Right renal cortex interstitium (tissue), 3 donors: ENCODE data around the gene PTTG1IP. TPM values are rescaled to one million over a fixed set of nuclear protein-coding genes. Genes with fewer than 3 reads are reported as not detected.

ENCODE experiments used
- DNase-seq, 3 donors: peaks; one replicate each; pipeline ENCODE4 v3.0.0-alpha.2; 2013; ENCODE audit warnings: low read depth in 3 of 3, low spot score in 2 of 3
- polyA plus RNA-seq, 3 donors: library from polyadenylated mRNA; unstranded; fragments of 120-200 nt; gene quantifications; one replicate each; pipeline ENCODE4 v1.2.1, GENCODE V29; 2013; ENCODE audit not compliant: insufficient read length in 3 of 3

The PTTG1IP gene
- polyA plus RNA-seq, 3 donors: 262 to 281 (median 279) TPM

DNA sequence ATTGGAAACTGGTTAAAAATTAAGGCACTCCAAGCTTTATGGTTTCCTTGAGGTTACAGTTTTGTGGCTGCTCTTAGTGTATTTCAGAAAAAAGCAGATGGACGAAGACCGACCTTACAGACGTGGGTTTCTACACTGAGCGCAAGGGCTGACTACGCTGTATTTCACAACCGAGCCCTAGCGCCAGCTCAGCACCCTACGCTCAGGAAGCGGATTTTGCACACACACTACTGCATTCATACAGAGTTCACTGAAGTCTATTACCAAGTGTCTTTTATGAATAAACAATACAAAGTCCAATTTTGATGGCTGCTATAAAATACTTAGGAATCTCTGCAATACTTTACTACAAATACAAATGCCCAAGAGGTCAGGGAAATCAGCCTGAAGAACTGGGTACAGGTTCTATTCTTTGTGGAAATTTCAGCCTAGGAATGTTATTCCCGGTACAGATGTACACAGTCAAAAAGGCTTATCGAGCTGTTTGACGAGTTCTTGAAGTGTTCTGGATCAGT, 23.8 kb downstream of the PTTG1IP start:
- DNase-seq: no peak

GRCh38 chr21:44848821-44849521, 24.5 kb downstream of the PTTG1IP start:
- DNase-seq: no peak

DNA sequence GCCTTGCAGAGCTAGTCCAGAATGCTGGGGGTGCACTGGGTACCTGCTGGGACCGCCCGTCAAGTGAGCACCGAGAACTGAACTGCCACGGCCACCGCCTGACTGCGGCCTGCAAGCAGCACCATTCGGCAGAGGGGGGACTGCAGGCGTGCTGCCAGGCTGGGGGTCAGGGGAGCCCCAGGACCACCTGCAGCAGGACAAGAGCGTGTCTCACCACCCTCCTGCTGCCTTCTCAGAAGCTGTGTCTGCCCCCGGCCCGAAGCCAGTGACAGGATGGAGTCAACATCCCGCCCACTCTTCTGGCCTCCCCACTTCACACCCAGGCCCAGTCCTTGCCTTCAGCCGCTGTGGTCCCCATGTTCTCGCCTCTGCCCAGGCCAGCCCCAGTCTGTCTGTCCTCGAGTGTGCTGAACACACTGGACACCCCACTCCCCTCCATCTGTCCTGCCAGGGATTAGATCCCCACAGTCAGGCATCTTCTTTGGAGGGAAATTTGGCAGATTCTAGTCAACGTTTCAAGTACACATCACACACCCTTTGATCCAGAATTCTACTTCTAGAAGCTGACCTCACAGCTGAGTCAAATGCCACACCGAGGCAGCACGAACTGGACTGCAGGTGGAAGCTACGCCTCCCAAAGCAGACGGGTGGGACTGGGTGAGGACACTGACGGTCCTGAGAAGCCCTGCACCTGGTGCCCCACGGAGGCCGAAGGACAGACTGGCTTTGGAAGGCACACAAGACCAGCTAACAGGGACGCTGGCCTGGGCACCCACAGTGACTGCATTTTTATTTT, 26.0 kb downstream of the PTTG1IP start:
- no peak for DNase-seq

GRCh38 chr21:44846485-44847260, 26.8 kb downstream of the PTTG1IP start:
- DNase-seq: no peak

DNA sequence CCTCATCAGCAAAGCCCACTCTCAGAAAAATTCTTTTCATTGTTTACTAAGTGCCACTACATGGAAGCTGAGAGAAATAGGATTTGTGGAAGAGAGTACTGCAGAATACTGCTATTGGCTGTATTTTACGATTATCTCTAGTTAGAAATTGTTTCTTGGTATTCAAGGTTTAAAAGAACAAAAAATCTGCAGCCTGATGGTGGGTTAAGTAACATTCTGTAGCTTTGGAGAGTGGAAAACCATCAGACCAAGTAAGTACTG, 27.3 kb downstream of the PTTG1IP start:
- no peak for DNase-seq

DNA sequence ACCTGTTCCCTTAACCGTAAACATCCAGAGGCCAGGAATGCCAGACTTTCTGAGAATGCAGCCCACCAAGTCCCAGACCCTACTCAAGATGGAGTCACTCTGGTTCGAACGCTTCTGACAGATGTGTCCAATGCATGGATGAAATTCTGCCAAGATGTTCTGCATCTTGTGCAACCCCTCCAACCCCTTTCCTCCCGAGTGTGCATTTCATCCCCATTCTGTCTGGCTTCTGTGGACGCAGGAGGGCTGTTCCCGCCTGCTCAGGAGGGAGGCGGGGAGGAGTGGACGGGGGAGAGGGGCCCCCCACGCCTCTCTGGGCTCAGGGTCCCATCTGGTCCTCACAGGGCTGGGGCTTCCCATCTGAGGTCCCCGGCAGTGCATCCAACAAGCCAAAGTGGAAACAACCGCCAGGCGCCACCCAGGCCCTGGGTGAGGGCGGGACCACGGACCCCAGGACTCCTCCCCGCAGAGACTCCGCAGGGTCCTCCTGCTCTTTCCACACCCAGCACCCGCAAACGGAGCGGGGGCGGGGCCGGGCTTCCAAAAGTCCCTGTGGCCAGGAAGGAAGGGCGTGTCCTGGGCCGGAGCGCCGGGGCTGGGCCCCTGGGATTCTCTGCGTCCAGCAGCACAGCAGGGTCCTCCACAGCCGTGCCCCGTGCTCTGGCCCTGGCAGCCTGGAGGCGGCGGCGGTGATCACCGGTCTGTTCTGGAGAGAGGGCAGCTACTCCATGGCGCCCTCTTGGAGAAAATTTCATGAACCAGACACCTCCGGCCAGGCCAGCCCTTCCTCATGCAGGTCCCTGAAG, 27.9 kb downstream of the PTTG1IP start:
- peak in 1 of 3 donors; percentile 31 for DNase-seq

- no peak for DNase-seq
Measured at GRCh38 chr21:44844256-44844655, 29.2 kb downstream of the PTTG1IP start.

DNA sequence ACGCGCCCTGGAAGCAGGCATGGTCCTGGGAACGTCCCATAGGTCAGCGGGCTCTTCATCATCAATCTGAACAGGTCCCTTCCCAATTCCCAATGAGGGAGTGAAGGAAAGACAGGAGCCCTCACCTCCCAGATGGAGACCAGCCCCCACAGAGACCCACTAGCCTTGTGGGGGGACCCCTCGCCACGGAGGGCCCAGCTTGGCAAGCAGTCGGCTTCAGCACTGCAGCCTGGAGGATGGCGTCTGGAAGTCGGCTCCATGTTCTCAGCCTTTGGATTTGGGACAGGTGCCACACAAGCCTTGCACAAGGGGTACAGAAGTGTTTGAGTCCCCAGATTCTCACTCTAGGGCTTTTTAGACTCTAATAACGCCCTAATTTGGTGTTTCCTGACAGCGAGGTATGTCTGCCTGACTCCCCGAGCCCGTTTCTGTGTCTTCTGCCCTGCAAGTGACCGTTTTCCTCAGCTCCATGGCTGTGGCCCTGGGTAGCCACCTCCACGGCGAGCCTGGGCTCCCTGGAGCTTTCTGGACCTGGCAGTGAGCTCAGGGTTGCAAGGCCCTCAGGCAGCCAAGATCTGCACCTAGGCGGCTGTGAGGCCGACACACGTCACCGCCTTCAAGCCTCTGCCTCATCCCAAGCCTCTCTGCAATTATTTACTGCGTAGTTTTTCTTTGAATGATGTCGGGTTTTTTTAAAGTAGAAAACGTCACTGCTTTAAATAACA, 30.6 kb downstream of the PTTG1IP start:
- no peak for DNase-seq

GRCh38 chr21:44842087-44842486, 31.4 kb downstream of the PTTG1IP start:
- DNase-seq: no peak

DNA sequence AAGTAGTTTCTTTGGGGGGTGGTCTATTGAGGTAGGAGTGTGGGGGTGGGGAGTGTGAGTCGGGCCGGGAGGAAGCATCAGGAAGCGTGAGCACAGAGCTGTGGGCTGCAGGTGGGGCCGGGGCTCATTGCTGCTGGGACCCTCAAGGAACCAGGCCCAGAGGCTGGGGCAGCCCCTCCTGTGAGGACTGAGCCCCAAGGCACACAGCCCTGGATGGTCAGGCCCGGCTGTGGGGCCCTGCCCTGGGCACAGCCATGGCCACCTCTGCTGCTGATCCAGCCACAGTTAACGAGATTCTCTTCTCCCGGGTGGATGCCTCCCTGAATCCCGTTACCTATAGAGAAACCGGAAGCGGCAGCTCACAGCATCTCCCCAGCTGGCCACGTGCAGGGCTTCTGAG, 32.7 kb downstream of the PTTG1IP start:
- no peak for DNase-seq

- DNase-seq: no peak
Measured at GRCh38 chr21:44838951-44839350, 34.5 kb downstream of the PTTG1IP start.

DNA sequence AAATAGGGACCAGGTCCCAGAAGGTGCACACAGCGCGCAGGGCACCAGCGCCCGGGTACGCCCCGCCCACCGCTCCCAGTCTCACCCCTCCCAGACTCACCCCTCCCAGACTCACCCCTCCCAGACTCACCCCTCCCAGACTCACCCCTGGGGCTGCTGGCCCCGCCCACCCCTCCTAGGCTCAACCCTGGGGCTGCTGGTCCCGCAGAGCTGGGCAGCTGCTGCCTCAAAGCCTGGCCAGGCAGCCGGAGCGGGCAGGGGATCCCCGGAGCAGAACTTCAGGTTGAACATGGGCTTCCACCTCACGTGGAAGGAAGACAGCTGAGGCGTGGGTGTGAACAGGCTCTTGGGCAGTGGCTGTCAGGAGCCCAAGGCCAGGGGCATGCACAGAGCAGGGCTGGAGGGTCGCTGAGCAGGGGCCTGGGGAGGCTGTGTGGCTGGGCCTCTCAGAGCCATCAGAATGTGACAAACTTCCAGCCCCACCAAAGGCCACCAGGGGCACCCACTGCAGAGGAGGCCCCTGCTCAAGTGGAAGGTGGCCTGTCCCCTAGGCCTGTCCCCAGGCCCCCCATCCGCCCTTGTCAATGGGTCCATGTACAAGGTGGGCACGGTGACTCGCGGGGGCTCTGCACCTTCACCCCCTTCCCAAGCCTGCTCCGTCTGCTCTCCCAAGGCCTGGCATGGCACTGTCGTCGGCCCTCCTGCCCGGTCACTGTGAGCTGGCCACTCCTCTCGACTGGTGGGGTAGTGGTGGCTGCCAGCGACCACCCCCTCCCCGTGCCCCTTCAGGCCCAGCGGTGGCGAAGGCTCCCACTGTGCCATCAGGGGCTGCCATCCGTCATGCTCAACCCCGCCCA, 35.2 kb downstream of the PTTG1IP start:
- no peak for DNase-seq

DNA sequence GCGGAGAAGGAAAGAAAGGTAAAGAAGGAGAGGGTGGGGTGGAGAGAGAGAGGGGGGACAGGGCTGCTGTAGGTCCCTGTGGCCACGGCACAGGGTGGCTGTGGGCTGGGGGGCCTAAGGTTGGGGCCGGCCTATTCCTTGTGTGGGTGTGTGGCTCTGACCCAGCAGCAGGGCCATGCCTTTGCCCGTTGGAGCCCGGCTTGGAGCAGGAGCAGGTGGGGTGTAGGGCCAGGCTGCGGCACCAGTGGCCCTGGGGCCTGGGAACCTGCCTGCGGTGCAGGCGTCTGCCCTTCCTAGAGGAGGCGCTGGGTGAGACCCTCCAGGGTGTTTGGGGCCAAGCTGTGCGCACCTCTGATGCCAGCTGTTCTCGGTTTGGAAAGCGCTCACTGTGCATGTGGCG, 36.0 kb downstream of the PTTG1IP start:
- no peak for DNase-seq

- DNase-seq: no peak
Measured at GRCh38 chr21:44836666-44837471, 36.6 kb downstream of the PTTG1IP start.

- DNase-seq: no peak
Measured at GRCh38 chr21:44836349-44836665, 37.2 kb downstream of the PTTG1IP start.

DNA sequence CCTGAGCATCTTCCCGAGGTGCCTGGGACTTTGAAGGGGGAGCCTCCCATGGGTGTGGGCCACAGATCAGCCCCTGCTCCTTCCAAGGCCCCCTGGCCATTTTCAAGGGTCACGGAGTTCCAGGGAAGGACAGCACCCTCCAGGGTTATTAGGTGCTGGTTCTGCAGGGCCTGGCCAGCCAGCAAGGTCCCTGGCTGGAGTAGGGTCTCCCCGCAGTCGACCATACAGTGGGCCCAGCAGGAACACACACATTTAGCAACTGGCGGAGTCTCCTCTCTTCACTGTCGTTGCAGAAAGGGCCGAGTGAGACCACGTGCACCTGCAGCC, 37.9 kb downstream of the PTTG1IP start:
- no peak for DNase-seq

GRCh38 chr21:44834951-44835646, 38.4 kb downstream of the PTTG1IP start:
- DNase-seq: no peak
